GM21619 (cell line): ENCODE measurements around the gene AMPH.

Experiments used
- ATAC-seq: cut with Tn5 transposase; IDR thresholded peaks from one replicate; pipeline ENCODE4 v1.9.1; 2021; ENCODE audit not compliant: unreplicated experiment

The AMPH gene

DNA sequence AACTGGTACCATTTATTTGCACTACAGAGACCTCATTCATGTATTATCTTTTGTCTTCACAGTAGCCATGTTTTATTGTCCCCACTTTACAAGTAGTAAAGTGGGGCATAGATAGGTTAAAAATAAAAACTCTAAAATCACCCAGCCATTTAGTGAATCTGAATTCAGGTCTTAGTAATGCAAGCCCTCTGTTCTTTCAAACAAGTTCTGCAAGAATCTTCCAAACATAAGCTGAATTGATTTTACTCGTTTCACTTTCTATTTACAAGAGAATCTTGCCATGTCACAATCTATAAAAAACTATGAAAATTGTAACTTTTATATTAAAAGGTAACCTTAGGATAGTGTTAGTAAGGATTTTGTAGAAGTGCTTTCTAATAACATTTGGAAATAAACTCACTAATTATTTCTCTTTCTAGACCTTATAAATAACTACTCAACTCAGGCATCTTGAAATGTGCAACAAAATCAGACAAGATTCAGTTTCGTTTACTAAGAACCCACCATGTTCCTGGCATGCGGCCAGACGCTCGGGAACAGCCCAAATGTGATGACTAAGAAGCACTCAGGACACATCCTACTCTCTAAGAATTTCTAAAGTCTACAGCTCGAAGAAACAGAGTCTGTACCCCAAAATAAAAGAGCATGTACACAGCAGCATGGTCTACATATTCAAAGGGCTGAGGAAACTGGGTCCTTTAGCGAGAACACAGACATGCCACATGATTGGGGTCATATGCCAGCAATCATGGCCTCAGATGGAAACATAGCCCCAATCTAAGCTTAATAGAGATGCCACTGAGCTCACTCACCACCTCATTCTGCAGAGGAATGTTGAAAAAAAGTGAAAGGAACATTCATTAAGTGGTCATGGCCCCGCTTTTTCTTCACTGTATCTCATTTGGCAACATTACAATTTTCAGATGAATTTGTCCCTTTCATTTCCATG lies 167.6 kb downstream of the AMPH start:
- peak; percentile 92 for ATAC-seq

DNA sequence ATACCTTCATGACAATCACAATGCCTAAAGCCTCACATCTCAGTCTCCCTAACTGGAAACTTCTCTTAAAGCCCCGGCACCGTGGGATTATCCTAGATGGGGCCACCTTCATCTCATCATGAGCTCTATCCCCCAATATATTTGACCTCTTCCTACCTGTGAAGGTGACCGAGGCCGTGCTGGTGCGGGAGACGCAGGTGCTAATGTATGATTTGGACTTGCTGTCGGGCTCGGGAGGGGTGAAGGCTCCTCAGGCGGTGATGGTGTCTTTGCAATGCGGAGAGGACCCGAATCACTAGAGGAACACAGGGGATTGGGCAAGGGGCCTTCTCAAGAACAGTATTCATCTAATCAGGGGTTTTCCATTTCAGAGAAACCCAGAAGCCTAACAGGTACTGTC lies 168.4 kb downstream of the AMPH start:
- no peak for ATAC-seq

GRCh38 chr7:38461887-38462286 lies 169.3 kb downstream of the AMPH start:
- no peak for ATAC-seq

DNA sequence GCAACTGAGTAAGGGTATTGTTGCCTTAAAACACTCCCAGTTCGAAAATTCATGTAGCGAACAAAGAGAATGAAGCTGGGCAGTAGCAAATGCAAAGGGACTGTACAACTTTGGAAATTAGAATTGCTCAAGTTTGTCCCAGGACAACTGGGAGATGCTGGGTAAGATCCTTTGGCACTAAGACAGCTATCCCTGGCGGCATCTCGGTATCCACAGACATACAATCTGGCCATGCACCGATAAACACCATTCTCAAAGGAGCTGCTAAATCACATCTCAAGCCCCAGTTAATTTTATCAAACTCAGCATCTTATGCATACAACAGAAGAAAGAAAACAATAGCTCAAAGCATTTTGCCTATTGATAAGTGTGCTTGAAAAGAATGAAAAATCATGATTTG lies 177.3 kb downstream of the AMPH start:
- ATAC-seq: no peak

DNA sequence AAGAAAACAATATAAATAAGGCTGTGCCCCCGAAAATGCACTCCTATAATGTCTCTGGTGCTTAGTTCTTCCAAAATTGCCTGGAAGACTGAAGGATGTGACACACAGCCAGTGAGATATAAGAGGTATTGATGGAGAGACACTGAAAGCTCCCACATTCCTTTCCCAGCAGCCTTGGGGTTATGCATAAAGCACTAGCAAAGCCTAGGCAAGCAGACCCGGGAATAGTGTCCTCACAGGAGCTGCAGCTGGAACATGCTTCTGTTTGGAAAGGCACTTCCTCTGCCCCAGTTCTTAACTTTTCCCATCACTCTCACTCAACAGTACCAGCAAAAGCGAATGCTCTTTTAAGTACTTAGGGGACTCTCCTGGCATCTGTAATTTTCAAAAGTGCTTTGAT lies 178.0 kb downstream of the AMPH start:
- ATAC-seq: no peak

- no peak for ATAC-seq
Observed at GRCh38 chr7:38452681-38453108, 178.5 kb downstream of the AMPH start.

DNA sequence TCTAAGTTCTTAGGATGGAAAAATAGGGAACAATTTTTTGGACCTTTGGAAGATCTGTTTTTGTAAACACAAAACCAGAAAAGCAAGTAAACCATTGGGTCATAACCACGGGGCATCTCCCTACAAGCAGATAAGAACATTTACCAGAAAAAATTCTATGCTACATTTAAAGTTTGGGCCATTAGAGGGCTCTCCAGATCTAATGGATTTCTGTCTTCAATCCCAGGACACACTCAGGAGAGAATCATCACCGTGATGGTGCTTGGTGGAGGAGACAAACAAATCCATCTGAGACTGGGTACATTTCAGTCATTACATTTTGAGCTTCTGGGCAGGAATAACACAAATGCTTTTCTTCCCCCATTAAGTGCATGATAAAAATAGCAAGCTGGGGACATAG lies 179.3 kb downstream of the AMPH start:
- no peak for ATAC-seq

DNA sequence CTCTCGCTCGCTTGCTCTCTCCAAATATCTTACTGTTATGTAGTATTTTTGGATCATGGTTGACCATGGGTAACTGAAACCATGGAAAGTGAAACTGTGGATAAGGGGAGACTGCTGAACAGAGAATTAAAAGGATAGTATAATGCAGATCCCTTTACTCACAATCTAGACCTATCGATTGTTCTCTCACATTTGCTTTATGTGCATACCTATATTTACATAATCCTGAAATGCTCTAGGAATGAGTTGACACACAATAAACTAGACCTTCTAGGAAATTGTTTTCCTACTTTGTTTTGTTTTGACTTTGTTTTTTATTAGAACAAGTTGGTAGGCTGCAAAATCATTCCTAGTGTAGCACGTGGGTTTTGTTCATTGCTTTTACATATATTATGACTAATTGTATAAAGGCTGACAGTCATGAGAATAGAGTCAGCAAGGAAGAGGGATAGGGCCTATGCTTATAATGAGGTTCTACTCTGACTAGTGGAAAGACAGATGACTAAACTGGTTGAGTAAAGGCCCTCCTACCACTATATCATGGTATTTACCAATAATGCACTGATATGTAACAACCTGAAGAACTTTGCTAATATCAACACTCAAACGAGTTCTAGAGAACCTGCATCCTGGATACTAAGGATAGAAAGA lies 182.5 kb downstream of the AMPH start:
- ATAC-seq: no peak

- ATAC-seq: no peak
Observed at GRCh38 chr7:38448054-38448453, 183.1 kb downstream of the AMPH start.

DNA sequence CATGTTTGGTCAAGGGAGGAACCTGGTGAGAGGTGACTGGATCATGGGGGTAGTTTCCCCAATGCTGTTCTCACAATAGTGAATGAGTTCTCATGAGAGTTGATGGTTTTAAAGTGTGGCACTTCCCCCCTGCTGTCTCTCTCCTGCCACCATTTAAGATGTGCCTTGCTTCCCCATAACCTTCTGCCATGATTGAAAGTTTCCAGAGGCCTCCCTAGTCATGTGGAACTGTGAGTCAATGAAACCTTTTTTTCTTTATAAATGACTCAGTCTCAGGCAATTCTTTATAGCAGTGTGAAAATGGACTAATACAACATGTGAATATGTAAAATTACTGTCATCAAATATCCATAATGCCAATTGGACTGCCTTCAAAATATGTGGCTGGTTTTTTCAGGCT lies 192.2 kb downstream of the AMPH start:
- no peak for ATAC-seq

GRCh38 chr7:38432671-38433070 lies 198.5 kb downstream of the AMPH start:
- ATAC-seq: no peak

DNA sequence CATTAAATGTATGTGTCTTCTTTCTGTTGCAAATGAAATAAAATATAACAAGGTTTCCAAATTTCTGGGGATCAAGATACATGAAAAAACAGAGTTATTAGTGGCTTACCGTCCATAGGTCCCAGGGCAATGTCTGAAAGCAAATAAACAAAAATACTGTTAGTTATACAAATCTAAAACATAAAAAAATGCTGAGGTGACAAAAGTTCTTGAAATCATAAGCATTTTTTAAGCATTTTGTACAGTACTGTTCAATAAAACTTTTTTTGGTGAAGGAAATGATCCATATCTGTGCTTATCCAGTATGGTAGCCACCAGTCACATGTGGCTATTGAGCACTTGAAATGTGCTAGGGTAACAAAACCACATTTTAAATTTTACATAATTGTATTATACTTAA lies 199.1 kb downstream of the AMPH start:
- no peak for ATAC-seq

GRCh38 chr7:38429057-38429456 lies 202.1 kb downstream of the AMPH start:
- no peak for ATAC-seq

DNA sequence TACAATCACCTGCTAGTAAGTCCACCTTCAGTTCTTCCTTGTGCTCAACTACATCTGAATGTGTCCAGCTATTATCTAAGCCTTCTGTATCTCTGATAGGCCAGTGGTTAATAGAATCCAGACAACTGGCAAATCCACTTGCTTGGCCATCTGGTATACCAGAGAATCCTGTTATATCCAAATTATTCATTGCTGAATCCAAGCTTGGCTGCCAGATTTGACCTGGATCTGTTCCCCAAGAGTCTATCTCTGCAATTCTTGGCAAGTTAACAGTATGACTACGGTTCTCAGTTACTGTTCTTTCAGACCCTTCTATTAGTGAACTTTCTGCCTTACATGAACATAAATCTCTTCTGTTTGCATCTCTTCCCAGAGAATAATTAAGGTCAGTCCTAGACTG lies 203.1 kb downstream of the AMPH start:
- no peak for ATAC-seq

DNA sequence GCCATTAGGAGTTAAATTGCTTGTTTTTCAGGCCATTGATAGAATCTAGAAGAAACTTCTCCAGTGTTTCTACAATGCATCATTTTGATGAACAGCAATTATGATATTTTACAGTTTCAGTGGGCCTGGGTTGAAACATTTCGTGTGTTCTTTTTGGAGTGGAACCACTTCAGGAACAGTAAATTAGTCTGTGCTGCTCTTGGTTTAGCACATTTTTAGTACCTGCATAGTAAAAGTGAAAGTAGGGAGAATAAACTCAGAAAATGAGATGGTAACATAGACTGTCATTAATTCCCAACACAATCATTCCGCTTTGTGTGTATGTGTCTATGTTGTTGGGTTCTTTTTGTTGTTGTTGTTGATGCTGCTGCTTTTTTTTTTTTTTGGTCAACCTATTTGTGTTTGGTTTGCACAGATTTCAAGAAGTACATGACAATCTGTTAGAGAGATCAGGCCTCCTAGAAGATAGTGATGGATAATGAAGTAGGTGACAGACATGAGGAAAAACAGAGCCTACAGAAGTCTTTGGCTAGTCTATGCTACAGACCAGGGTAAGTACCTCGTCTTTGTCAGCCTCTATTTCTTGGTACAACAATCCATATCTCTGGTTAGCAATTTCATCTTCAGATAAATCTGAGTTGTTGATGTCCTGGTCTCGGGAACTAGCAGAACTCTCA lies 203.8 kb downstream of the AMPH start:
- no peak for ATAC-seq

DNA sequence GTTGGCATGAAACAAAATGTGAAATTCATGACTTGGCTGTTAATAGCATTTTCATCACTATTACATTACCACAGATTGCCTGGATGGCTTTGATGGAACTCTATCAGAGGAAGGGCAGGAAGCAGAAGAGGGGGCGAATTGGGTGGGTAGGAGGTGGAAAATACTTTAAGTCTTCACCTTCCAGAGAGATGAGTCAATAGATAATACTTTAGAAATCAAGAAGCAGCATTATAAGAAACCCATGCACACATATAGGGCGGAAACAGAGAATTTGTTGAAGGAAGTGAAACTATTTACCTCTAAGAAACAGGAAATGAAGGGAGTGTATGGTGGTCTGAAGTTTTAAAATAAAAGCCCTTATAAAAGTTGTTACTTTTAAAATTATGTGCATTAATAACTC lies 205.7 kb downstream of the AMPH start:
- peak; percentile 69 for ATAC-seq

DNA sequence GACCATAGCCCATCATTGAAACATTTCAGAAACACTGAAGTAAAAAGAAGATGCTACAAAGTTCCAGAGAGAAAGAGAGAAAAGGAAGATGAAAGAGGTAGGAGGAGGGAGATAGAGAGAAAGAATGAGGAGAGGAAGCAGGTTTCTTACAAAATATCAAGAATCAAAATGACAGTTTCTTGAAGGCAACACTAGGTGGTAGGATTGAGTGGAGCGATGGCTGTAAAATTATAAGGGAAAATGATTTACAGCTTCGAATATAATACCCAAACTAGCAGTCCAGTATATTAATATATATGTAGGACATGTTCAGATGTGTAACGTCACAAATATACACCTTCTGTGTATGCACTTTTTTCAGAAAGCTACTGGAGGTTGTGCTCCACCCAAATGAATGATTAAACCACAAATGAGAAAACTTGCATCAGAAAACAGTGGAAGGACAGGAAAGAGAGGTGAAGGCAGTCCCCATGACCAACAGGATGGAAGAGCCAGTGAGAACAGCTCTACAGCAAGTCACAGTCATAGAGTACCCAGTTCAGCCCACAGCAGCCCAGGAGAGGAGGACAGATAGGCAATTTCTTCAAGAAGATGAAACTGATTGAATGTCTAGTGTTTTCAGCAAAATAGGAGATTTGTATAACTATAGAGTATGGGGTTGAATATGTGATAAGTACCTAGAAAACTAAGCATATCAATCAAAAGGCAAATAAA lies 206.3 kb downstream of the AMPH start:
- ATAC-seq: no peak

DNA sequence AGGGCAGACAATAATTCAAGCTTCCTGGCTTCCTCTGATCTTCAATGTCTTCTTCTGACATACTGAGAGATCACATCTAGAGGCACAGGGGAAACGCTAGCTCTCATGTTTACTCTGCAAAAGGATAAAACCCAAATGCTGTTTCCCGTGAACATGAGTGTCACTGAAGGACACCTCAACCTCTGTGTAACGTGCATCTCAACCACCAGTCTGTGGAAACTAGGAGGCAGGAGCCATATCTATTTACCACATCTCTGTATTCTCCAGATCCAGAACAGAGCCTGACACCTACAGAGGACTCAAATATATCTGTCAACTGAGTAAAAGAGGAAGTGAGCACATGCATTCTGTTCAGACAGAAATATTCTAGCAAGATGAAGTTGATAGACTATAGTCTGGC lies 217.4 kb downstream of the AMPH start:
- no peak for ATAC-seq

- no peak for ATAC-seq
Observed at GRCh38 chr7:38411404-38411803, 219.8 kb downstream of the AMPH start.

DNA sequence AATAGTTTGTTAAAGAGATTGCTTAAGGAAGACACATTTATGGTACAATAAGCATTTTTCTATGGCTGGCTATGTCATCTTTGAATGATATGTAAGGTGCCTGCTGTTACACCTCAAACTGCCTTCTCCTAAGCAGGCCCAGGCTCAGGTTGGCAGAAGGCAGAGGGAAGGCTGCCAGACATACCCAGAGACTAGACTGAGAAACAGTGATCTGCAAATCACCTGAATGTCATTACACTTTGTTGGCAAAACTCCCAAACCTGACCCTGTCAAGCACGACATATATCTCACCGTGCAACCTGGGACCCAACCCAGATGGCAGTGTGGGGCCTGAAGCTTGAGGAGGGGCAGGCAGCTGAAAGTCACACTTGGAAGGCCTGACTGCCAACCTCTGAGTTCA lies 221.1 kb downstream of the AMPH start:
- ATAC-seq: no peak

GRCh38 chr7:38409531-38409930 lies 221.6 kb downstream of the AMPH start:
- ATAC-seq: no peak
